GM21367 (cell line): ENCODE data around the gene CDC42BPB.
"Not testable (repeated sequence)": the region's sequence is repeated elsewhere in the genome, so short reads cannot be mapped to it uniquely, and the experiment has no call there.

Experiments used
- ATAC-seq: cut with Tn5 transposase; IDR thresholded peaks from one replicate; pipeline ENCODE4 v1.9.1; 2021; ENCODE audit not compliant: unreplicated experiment

CDC42BPB gene

DNA sequence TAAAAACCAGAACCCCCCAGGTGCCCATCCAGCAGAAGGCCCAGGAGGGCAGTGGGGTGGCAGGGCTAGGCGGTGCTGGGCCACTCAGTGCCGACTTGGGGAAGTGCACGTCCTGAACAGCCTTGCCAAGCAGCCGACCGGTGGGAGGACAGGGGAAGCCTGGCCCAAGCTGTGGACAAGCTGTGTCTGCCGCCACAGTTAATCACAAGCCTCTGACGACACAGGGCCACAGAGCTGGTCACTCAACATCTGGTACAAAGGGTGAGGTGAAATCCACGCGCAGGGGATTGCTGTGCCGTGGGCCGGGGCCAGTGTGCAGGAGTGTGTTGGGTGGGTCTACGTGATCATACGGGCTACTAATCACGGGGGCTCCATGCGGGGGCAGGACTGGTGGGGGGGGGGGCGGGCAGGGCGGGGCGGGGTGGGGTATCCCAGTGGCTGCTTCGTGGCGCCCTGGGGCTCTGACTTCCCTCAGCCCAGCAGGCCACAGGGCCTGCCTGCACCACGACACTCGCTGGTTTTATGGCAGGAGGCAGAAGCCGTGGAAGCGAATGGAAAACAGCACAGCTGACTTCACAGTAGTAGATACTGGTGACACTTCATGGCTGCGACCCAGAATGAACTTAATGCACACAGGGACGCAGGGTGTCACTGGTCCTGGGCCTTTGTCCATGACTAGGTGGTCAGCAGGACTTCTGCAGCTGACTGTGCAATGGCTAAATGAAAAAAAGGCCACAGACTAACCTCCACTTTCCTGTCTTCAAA is 124.7 kb downstream of the CDC42BPB start:
- no peak for ATAC-seq

DNA sequence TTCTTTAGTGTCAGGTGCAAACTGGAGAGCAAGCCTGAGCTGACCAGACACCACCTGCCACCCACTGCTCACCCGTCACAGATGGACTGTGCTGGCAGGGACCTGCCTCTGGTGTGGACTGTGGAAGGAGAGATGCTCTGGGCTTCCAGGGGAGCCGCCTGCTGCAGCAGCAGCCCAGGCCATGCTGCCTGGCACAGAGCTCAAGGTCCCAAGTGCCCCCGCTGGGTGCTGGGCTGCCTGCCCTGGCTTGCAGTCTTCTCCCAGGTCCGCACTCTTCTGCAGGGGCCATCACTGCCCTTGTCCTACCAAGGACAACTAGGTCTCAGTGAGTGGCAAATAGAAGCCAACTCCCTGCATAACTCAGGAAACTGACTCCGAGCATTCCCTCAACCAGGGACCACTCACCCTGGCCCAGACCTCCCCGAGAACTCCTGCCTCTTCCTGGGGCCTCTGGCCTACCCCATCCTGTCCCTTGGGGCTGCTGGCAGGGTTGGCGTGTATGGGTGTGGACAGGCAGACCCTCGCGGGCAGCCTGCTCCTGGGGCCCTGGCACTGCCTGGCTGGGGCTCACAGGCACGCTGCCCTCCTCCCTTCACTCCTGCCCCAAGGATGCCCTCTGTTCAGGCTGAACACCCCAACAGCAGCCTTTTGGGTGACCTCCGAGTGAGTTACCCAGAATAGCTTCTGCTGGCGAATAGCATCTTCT is 125.6 kb downstream of the CDC42BPB start:
- ATAC-seq: no peak

DNA sequence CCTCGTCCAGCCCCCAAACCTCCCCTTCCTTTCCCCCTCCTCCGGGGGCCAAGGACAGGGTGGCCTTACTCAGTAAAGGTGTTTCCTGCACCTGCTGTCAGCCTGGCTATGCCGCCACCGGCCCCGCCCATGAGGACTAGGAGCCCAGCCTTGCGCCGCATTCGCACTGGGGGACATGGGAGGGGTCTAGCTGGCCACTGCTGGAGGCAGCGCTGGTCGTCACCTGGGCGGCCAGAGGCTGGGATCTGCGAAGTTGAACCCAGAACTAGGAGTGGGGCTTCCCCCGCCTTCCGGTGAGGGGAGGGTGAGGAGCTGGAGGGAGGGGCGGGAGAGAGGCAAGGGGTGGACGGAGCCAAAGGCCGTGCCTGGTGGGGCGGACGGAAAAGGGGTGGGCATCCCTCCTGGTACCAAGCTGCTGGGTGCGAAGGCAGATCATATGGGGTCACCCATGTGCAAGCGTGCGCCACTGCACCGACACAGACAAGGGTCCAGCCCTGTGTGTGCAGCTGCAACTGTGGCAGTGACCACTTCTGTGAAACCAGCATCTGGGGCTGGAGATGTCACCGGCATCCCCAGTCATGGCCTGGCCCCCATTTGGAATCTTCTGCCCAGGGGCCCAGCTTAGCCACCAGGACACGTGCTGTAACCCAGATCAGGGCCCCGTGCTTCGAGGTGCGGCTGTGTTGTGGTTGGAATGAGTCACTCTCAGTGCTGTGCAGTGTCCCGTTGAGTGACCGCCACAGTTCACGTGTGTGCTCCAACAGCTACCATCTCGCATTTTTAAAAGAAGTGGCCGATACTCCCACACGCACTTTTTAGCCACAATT is 126.4 kb downstream of the CDC42BPB start:
- ATAC-seq: no peak

- ATAC-seq: no peak
Measured at GRCh38 chr14:102930138-102930752, 127.1 kb downstream of the CDC42BPB start.

DNA sequence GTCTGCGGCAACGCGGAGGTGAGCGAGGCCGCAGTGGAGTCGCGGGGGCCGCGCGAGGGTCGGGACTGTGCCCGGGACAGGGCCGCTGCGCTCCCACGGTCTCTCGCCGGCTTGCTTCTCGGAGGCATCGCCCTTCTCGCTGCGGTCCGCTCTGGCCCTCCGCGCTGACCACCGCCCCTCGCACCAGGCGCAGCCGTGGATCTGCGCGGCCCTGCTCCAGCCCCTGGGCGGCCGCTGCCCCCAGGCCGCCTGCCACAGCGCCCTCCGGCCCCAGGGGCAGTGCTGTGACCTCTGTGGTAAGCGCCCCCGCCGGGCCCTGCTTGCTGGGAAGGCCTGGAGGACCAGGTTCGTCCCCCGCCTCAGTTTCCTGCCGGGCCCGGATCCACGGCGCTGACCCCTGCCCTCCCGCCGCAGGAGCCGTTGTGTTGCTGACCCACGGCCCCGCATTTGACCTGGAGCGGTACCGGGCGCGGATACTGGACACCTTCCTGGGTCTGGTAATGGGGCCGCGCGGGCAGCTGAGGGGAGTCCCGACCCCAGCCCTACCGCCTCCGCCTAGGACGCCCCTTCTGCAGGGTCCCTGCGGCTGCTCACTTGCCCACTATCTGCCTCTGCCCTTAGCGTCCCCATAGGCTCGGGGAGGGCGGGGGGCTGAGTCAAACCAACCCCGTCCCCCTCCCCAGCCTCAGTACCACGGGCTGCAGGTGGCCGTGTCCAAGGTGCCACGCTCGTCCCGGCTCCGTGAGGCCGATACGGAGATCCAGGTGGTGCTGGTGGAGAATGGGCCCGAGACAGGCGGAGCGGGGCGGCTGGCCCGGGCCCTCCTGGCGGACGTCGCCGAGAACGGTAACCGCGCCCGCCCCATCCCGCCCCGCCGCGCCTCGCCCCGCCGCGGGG is 127.9 kb downstream of the CDC42BPB start:
- no peak for ATAC-seq

GRCh38 chr14:102928412-102929240 is 128.7 kb downstream of the CDC42BPB start:
- ATAC-seq: peak; percentile 61

- no peak for ATAC-seq
Measured at GRCh38 chr14:102927878-102928411, 129.4 kb downstream of the CDC42BPB start.

GRCh38 chr14:102927346-102927877 is 129.9 kb downstream of the CDC42BPB start:
- ATAC-seq: no peak

DNA sequence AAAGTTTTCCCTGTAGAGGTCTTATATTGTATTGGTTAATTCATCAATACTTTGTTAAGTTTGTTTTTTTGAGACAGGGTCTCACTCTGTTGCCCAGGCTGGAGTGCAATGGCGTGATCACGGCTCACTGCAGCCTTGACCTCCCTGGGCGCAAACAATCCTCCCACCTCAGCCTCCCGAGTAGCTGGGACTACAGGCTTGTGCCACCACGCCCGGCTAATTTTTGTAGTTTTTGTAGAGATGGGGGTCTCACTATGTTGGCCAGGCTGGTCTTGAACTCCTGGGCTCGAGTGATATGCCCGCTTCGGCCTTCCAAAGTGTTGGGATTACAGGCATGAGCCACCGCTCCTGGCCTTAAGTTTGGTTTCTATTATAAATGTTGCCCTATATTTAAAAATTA is 130.5 kb downstream of the CDC42BPB start:
- not testable (repeated sequence) for ATAC-seq

GRCh38 chr14:102926104-102926503 is 131.2 kb downstream of the CDC42BPB start:
- ATAC-seq: no peak

- no peak for ATAC-seq
Measured at GRCh38 chr14:102925646-102926045, 131.7 kb downstream of the CDC42BPB start.

DNA sequence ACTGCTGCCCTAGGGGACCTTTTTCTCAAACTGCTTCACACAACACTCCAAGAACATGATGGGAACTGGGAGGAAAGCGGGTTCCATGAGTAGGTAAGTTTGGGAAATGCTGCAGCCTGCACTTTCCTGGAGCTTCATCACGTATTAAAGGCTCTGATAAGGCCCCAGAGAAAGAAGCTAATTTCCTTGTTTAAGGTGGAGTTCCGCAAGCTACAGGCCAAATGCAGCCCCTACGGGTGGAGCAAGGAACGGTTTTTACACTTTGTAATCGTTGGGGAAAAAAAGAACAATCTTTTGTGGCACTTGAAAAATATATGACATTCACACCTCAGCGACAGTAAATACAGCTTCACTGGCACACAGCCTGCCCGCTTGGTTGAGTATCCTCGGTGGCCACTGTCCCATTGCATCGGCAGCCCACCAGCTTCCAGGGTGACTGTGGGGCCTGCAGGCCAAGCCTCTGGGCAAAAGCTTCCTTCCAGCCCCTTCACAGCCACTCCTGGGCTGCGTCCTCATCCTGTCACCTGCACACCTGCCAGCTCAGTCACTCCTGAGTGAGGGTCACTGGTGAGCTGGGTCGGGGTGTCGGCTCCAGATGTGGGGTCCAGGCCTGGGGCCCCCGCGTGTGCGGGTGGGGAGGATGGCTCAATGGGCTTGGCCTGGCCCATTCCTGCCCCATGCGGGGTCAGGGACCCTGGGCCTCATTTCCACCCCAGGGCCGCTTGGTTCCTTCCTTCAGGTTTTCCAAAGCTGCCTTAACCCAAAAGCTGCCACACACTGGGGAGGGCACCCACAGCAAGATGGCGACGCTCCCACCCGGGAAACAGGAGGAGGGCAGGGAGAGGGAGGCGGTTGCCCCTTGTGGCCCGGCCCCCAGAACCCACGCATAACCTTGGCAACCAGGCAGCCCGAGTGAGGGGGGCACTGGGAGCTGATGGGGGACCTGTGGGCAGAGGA is 132.4 kb downstream of the CDC42BPB start:
- ATAC-seq: no peak

DNA sequence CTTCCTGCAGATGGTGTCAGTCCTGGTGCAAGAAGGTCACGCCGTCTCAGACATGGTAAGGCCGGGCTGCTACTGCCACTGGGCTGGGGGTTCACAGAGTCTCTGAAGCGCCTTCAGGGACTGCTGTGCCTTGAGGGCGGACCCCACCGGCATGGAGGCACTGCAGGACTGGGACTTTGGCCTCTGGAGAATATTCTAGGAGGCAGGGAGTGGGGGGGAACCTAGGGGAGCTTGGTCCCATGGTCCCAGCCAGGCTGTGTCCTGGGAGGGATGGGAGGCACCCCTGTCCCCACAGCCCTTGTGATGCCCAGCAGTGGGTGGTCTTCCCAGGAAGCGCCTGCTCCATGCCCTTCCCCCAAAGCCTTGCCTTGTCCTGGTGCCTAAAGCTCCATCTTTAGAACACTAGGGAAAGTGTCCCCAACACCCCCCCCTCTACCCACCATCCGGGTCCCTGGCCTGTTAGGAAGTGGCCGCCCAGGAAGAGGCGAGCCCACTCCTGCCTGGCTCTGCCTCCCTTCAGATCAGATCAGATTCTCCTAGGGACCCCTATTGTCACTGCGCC is 133.3 kb downstream of the CDC42BPB start:
- ATAC-seq: no peak

DNA sequence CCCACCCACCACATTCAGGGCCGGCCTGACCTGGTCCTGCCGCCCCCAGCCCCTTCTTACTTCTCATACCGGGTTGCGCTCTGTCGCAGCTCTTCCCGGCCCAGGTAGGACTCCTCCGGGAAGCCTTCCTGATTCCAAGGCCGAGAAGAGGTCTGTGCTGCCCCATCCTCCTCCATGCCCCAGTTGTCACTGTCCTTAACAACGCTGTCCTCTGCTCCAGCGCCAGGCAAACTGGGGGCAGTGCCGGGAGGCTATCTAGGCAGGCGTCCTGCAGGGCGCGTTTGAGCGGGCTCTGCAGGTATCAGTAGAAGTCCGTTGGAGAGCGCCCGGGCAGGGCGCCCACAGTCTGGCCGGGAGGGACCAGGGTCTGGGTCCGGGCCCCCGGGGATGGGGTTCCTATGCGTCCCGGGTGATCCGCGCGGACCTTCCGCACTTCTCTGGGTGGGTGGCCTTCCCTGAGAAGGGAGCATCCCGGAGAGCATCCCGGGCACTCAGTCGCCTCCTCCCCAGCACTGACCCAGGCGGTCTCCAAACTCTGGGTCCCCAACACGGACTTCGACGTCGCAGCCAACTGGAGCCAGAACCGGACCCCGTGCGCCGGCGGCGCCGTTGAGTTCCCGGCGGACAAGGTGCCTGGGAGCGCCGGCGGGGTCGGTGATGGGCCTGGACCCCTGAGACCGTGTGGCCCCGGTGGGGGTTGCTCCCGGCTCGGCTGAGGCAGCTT is 134.0 kb downstream of the CDC42BPB start:
- ATAC-seq: no peak

- no peak for ATAC-seq
Measured at GRCh38 chr14:102922490-102923200, 134.7 kb downstream of the CDC42BPB start, which contains the start of gene AMN. TSS of gene AMN (plus strand) at chr14:102922663. CDS start at chr14:102922689, 26 bp downstream.

- no peak for ATAC-seq
Measured at GRCh38 chr14:102920998-102921304, 136.4 kb downstream of the CDC42BPB start.
